Metanephros (tissue), 2 donors: ENCODE measurements around the gene CATSPERZ. TPM values are rescaled to one million over a fixed set of nuclear protein-coding genes. Genes with fewer than 3 reads are reported as not detected.

Experiments
- small RNA-seq: library from RNA; depleted of rRNA; stranded (forward); fragments of <200 nt; gene quantifications from one replicate; pipeline ENCODE3, GENCODE V24; 2014; ENCODE audit warnings: low replicate concordance
- total RNA-seq: library from RNA; depleted of rRNA; stranded (reverse); fragments of >200 nt; gene quantifications from one replicate; pipeline ENCODE4 v1.2.3, GENCODE V29; 2014

CATSPERZ gene, protein sequence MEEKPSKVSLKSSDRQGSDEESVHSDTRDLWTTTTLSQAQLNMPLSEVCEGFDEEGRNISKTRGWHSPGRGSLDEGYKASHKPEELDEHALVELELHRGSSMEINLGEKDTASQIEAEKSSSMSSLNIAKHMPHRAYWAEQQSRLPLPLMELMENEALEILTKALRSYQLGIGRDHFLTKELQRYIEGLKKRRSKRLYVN
- not detected for total RNA-seq

DNA sequence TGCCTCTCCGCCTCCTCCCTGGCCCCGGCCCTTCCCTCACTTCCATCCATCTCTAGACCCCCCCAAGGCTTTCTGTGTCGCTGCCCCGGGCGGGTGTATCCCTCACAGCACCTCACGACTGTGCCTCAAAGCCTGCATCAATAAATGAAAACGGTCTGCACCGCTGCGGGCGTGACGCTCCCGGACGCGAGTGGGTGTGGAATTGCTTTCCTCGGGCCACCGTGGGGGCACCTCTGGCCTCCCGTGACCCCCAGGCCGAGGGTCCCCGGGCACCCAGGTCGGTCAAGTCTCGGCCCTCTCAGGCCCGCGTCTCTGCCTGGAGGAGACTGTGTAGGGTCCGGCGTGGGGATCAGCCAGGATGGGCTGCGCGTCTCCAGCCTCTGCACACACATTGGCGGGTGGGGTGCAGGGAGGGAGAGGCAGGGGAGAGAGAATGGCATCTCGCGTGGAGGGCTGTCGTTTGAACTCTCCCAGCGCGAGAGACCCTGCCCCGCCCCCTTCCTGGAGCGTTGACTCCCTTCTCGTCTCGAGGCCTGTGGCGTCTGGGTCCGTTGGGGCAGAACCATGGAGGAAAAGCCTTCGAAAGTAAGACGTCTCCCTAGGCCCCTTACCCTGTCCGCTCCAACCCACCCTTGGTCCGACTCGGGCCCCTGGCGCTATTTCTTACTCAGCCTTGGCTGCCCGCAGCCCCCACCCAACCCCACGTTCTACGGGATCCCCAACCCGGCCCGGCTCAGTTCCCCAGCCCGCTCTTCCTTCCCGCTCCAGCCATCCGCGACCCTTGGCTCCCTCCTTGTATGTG lies at the start of gene CATSPERZ:
Gene CATSPERZ (plus strand): TSS at position 512 of the 802 bp plus-strand sequence. CDS start 53 bp downstream, at position 565.

GRCh38 chr11:64251016-64251752 lies 49.0 kb upstream of the CATSPERZ start, which contains the start of gene PLCB3:
Gene PLCB3 (plus strand): TSS chr11:64251530. CDS start chr11:64251650, 120 bp downstream.

GRCh38 chr11:64284048-64284961 lies 15.9 kb upstream of the CATSPERZ start, which contains the start of gene BAD:
Gene BAD (minus strand): TSS chr11:64284665. CDS start chr11:64284368, 297 bp downstream.

DNA sequence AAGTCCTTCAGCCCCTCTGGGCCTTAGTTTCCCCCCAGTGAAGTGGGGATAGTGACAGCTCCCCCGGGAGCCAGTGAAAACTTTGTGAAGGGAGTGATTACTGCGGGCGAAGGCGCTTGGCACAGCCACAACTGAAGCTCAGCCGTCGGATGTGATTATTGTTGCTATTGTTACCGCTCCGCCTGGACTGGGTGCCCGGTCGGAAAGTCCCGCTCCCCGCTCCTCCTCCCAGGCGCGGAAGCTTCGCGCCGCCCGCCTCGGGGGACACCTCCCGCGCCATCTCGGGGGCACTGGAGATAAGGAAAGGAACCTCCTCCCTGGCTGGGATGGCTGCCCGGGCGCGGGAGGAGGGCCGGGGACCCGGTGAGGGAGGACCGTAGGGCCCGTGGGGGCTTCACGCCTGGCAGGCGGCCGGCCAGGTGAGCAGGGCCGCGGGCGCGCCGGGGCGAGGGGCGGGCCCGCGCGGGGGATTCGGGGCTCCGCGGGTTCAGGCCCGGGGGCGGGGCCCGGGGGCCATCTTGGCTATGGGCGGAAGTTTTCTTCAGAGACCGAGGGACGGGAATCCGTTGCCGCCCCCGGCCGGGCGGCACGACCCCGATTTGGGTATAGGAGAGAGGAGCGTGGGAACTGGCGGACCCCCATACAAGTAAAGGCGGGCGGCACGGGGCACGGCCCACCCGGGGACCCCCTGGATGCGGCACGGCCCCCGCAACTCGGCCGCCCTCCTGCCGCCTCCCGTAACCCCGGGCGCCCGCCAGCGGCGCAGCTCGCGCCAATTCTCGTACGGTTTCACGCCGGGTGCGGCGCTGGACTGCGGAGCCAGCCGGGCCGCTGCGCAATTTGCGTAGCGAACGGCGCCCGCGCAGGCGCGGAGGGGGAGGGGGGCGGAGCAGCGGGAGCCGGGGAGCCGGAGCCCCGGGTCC lies 14.9 kb upstream of the CATSPERZ start, which contains the start of gene GPR137:
Gene GPR137 (plus strand): TSS at position 887 of the 923 bp plus-strand sequence. CDS start 677 bp downstream, outside the sequence.

GRCh38 chr11:64291262-64291751 lies 8.9 kb upstream of the CATSPERZ start, which contains the start of gene KCNK4:
Gene KCNK4 (plus strand): TSS chr11:64291302. CDS start chr11:64293019, 1,717 bp downstream.

GRCh38 chr11:64305075-64305690 lies 5.0 kb downstream of the CATSPERZ start, which contains the start of gene ESRRA:
Gene ESRRA (plus strand): TSS chr11:64305524. CDS start chr11:64307180, 1,656 bp downstream.

GRCh38 chr11:64317325-64317960 lies 17.3 kb downstream of the CATSPERZ start, which contains the start of gene TRMT112:
Gene TRMT112 (minus strand): TSS chr11:64317559. CDS start chr11:64317526, 33 bp downstream.

GRCh38 chr11:64317961-64318765 lies 18.0 kb downstream of the CATSPERZ start, which contains the start of gene PRDX5:
Gene PRDX5 (plus strand): TSS chr11:64318121. CDS start chr11:64318216, 95 bp downstream.

DNA sequence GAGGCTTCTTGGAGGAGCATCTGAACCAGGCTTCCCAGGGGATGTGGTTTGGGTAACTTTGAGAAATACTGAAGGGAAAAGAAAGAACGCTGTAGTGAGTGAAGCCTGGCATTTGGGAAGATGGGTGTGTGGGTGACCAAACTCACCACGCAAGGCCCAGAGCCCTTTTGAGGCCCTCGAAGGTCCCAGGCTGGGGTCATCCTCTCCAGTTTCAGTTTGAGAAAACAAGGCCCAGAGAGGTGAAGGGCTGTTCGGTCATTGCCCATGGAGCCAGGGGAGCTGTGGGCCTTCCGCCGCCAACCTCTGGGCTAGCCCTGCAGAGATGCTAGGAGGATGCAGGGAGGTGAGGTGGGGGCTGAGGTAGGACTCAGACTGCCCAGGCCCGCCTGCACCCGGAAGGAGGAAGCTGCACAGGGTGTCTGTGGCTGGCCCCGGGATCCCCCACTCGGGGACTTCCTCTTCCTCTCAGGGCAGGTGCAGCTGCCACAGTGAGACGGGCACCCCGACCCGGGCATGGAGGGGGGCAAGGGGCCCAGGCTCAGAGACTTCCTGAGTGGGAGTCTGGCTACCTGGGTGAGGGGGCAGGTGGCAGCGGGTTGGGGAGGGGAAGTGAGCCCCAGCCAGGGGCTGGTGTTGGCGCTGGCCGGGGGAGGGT lies 39.7 kb downstream of the CATSPERZ start, which contains the start of gene CCDC88B:
Gene CCDC88B (plus strand): TSS at position 451 of the 655 bp plus-strand sequence. CDS start 63 bp downstream, at position 514.

Small RNA genes lying within 50 kb of the gene (small RNA-seq; reads per million reads assigned to genes)
- gene MIR7155: 0.07 reads per million
- not detected for gene RF00019

Other genes starting within 250 kb of the CATSPERZ start
- gene MACROD1, start 134.2 kb upstream of the CATSPERZ start, total RNA-seq: 36.0 TPM
- 114 TPM for gene STIP1, start 114.2 kb upstream of the CATSPERZ start, total RNA-seq
- gene FERMT3, start 93.6 kb upstream of the CATSPERZ start, total RNA-seq: 13.4 TPM
- 35.5 TPM for gene TRPT1, start 74.2 kb upstream of the CATSPERZ start, total RNA-seq
- gene NUDT22, start 74.1 kb upstream of the CATSPERZ start, total RNA-seq: 51.3 TPM
- gene DNAJC4, start 69.8 kb upstream of the CATSPERZ start, total RNA-seq: 28.6 TPM
- 50.6 TPM for gene VEGFB, start 65.8 kb upstream of the CATSPERZ start, total RNA-seq
- gene FKBP2, start 59.3 kb upstream of the CATSPERZ start, total RNA-seq: 104 TPM
- 48.6 TPM for gene PPP1R14B, start 53.4 kb upstream of the CATSPERZ start, total RNA-seq
- gene PLCB3, start 48.8 kb upstream of the CATSPERZ start, total RNA-seq: 16.9 TPM
- 101 TPM for gene BAD, start 15.7 kb upstream of the CATSPERZ start, total RNA-seq
- 13.6 TPM for gene GPR137, start 14.5 kb upstream of the CATSPERZ start, total RNA-seq
- not detected for gene KCNK4, start 9.1 kb upstream of the CATSPERZ start, total RNA-seq
- 29.7 TPM for gene ESRRA, start 5.2 kb downstream of the CATSPERZ start, total RNA-seq
- gene TRMT112, start 17.2 kb downstream of the CATSPERZ start, total RNA-seq: 194 TPM
- 138 TPM for gene PRDX5, start 17.8 kb downstream of the CATSPERZ start, total RNA-seq
- gene CCDC88B, start 39.8 kb downstream of the CATSPERZ start, total RNA-seq: 10.8 TPM
- gene RPS6KA4, start 58.8 kb downstream of the CATSPERZ start, total RNA-seq: 16.8 TPM